Astrocyte of the cerebellum (primary cell): ENCODE measurements around the gene PLEKHJ1.
"Not testable (repeated sequence)": the region's sequence is repeated elsewhere in the genome, so short reads cannot be mapped to it uniquely, and the experiment has no call there.

Experiments
- DNase-seq: peaks from one replicate; pipeline ENCODE4 v3.0.0-alpha.2; 2011; ENCODE audit warnings: low read depth
- H3K4me3 ChIP-seq: 2 replicates; pipeline ENCODE4 v1.5.1; 2011; ENCODE audit warnings: mild to moderate bottlenecking, low read depth, low read length, moderate library complexity
- in situ Hi-C: cut with HindIII; loops from 2 replicates; pipeline ENCODE4 v1.10.0; 2017; ENCODE audit warnings: low sequenced_read_pairs
- TF ChIP-seq, protein P1 (sequence below): IDR thresholded peaks from 2 replicates; pipeline ENCODE4 v1.5.1; 2012; ENCODE audit warnings: low read length, low read depth, moderate library complexity, mild to moderate bottlenecking; ENCODE audit errors: missing control alignments

The PLEKHJ1 gene

DNA sequence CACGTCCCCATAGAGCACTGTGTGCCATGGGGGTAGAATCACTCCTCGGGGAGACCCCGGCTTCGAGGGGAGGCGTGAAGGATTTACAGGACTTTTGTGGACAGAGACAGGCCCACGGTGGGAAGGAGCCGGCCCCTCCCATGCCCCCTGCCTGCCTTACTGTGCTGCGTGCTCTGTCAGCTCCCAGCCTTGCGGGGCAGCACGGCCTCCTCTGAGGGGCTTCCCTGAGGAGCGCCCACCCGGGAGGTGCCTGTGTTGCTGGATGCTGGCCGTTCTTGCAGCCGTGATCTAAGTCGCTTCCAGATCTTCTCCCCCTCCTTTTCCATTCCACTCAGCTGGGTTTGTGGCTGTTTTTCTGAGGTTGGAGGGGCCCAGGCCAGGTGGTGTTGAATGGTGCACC lies 29.1 kb downstream of the PLEKHJ1 start:
- in situ Hi-C loops, result no loop called here
- no peak for DNase-seq
- no peak overlapping the region for H3K4me3 ChIP-seq
- TF ChIP-seq, protein P1, sequence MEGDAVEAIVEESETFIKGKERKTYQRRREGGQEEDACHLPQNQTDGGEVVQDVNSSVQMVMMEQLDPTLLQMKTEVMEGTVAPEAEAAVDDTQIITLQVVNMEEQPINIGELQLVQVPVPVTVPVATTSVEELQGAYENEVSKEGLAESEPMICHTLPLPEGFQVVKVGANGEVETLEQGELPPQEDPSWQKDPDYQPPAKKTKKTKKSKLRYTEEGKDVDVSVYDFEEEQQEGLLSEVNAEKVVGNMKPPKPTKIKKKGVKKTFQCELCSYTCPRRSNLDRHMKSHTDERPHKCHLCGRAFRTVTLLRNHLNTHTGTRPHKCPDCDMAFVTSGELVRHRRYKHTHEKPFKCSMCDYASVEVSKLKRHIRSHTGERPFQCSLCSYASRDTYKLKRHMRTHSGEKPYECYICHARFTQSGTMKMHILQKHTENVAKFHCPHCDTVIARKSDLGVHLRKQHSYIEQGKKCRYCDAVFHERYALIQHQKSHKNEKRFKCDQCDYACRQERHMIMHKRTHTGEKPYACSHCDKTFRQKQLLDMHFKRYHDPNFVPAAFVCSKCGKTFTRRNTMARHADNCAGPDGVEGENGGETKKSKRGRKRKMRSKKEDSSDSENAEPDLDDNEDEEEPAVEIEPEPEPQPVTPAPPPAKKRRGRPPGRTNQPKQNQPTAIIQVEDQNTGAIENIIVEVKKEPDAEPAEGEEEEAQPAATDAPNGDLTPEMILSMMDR, result no peak

DNA sequence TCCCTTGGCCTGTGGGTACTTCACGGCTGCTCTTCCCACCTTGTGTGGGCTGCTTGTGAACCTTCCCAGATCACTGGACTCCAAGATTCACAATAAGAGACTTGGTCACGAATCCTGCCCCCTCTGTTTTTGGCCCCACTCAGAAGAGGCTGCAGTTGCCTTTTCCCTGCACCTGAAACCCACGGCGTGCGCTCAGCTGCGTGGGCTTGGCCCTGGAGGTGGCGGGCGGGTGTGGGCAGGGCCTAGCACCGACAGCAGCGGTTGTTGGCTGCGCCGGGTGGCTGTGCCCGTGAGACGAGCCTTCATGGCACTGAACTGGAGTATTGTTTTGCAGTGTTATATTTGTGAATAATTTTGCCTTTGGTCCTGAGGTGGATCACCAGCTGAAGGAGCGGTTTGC lies 33.8 kb downstream of the PLEKHJ1 start:
- in situ Hi-C loops, result no loop called here

DNA sequence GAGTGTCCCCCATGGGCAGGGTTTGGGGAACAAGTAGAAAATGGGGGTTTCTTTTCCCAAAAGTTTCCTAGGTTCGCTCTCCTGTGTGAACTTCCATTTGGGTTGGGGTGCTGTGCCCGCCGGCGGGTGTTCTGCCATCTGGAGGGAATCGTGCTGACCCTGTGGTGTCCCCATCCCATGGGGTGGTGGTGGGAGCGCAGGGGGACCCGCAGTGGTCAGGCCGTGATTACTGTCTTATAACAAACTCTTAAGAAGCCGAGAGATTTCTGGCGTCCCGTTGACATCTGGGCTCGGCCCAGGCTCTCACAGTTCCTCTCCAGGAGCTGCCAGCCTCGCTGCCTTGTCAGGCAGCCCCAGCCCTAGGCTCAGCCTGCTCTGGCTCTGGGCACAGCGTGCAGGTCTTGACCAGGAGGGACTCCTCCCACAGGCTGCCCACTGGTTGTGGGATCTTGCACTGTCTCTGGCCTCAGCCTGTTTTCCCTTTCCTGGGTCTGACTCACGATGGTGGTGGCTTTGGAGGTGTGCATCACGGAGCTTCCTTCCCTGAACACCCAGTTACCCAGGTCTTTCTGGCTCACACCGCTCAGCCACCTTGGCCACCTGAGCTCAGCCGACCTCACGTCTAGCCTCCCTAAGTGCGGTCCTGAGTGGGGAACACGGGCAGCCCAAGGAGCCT lies 34.5 kb downstream of the PLEKHJ1 start:
- TF ChIP-seq, protein P1, result no peak
- DNase-seq, result no peak
- in situ Hi-C loops, result no loop called here
- no peak overlapping the region for H3K4me3 ChIP-seq

More for the DNA sequence above, 33.8 kb downstream of the PLEKHJ1 start:
- DNase-seq, result no peak
- TF ChIP-seq, protein P1, result no peak
- H3K4me3 ChIP-seq, result no peak overlapping the region

DNA sequence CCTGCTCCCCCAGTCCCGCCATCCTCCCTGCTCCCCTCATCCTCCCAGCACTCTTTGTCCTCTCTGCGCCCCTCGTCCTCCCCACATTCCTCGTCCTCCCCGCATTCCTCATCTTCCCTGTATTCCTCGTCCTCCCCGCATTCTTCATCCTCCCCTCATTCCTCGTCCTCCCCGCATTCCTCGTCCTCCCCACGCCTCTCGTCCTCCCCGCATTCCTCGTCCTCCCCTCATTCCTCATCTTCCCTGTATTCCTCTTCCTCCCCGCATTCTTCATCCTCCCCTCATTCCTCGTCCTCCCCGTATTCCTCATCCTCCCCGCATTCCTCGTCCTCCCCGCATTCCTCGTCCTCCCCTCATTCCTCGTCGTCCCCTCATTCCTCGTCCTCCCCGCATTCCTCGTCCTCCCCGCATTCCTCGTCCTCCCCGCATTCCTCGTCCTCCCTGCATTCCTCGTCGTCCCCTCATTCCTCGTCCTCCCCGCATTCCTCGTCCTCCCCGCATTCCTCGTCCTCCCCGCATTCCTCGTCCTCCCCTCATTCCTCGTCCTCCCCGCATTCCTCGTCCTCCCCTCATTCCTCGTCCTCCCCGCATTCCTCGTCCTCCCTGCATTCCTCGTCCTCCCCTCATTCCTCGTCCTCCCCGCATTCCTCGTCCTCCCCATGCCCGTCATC lies 35.4 kb downstream of the PLEKHJ1 start:
- H3K4me3 ChIP-seq, in situ Hi-C loops, DNase-seq: not testable (repeated sequence)

DNA sequence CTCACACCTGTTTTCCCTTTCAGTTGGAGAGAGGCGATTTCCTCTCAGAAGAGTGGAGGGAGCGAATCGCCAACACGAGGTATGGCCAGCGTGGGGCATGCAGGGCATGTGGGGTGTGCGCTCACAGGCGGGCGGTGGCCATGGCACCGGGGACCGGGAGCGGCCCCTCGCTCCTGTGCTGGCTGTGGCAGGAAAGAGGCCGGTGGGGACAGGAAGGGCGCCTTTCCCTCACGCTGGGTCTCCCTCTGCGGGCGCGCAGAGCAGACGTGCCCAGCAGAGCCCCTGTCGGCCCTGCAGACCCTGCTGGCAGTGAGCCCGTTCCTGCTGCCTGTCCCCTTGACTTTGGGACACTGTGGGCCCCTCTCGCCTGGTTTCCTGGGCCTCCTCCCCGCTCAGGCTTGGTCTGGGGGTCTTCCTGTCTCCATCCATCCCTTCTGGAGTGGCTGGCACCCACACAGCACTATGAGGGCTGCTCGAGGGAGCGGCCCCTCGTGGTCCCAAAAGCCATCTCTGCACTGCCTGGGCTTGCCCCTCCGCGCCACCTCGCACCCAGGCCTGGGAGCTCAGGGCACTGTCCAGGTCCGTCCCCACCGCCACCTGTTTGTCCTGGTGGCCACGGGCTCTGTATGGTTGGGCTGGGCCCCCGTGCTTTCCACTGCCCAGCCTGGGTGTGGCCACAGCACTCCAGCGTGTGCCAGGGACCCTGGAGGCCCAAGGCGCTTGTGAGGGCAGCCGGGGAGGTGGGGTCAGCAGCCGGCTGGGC lies 36.1 kb downstream of the PLEKHJ1 start:
- no peak for DNase-seq
- in situ Hi-C loops, result no loop called here
- H3K4me3 ChIP-seq, result no peak overlapping the region
- TF ChIP-seq, protein P1, result no peak

DNA sequence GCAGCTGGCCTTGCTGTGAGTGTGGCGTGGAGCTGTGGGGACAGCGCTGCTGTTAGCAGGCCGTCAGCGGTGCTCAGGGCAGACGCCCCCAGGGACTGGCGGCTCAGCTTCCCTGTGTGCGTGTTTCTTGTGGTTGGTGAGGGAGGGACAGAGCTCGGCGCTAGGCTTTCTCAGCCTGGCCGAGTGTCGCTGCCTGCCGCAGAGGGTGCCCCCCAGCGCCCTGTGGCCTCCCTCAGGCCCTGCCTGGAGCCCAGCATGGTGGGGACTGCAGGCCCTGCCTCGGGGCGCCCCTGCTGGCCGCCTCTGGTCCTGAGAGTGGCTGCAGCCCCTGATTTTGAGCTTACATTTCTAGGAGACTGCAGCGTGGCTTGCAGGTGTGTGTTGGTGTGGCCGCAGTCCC lies 36.9 kb downstream of the PLEKHJ1 start:
- in situ Hi-C loops, result no loop called here
- TF ChIP-seq, protein P1, result peak; percentile 49
- no peak overlapping the region for H3K4me3 ChIP-seq
- DNase-seq, result no peak

DNA sequence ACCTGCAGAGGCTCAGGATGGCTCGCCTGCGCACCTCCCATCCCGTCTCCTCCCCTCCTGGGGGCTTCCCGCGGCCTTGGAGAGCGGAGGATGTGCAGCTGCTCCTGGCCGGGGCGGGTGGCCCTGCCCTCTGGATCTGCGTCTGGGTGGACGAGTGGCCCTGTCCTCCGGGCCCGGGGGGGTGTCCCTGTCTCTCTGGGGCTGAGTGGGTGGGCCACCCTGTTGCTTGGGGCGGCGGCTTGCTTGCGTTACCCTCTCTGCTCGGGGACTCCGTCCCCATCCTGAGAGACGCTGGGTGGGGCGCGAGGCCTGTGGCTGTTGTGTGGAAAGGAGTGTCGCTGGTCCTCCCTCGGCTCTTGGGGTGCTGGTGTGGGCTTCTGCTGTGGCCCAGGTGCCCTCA lies 37.8 kb downstream of the PLEKHJ1 start:
- TF ChIP-seq, protein P1, result no peak
- no peak for DNase-seq
- in situ Hi-C loops, result no loop called here
- H3K4me3 ChIP-seq, result no peak overlapping the region
